ENCODE measurements around the gene MRPS2.
A peak's percentile ranks its signal among the peaks of the same experiment; 100 is the strongest.
"Not testable (repeated sequence)": the region's sequence is repeated elsewhere in the genome, so short reads cannot be mapped to it uniquely, and the experiment has no call there.

MRPS2 gene

DNA sequence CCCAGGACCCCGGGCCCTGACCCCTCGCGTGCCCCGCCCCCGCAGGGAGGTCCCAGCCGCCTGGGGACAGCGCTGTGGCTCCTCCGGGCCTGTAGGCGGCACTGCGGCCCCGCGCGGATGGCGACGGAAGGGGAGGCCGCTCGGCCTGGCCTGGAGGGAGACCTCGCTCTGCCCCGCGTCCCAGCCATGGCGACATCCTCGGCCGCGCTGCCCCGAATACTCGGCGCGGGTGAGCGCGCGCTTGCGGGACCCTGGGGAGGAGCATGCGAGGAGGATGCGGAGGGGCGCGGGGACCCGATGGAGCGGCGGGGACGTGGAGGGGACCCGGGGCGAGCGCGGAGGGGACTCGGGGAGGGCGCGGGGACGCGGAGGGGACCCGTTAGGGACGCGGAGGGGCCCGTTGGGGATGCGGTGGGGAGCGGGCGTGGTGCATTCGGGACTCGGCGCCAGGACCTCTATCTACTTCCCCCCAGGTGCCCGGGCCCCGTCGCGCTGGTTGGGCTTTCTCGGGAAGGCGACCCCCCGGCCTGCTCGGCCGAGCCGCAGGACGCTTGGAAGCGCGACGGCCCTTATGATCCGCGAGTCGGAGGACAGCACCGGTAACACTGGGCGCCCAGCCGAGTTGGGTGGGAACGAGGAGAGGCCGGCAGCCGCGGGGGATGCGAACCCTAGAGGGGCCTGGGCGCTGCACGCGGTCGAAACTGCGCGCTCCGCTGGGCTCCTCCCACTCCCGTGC is at the start of gene MRPS2:
TSS of gene MRPS2 (plus strand) at position 158 of the 736 bp plus-strand sequence. CDS start at position 187, 29 bp downstream.
- peak; percentile 76 for DNase-seq (ENCODE audit: low read depth)

DNA sequence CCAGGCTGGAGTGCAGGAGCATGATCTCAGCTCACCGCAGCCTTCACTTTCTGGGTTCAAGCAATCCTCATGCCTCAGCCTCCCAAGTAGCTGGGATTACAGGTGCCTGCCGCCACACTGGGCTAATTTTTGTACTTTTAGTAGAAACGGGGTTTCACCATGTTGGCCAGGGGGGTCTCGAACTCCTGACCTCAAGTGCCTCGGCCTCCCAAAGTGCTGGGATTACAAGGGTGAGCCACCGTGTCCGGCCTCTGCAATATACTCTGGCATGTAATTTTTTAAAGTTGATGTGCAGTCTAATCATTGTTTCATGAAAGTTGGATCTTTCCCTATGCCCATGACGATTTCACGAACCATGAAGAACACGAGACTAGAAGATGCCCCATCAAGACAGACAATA is 49.5 kb upstream of the MRPS2 start:
- no peak for DNase-seq (ENCODE audit: low read depth)

DNA sequence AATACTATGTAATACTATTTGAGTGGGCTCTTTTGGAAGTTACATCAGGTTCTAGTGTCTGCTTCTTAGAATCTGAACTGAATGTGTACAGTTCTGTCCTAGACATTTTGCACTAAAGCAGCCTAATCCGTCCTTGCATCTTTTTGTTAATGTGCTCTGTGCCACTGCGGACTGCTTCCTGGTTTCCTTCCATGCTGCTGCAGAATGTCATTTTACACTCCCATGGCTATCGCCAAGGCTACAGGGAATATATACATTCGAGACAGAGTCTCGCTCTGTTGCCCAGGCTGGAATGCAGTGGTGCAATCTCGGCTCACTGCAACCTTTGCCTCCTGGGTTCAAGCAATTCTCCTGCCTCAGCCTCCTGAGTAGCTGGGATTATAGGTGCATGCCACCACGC is 48.6 kb upstream of the MRPS2 start:
- DNase-seq (ENCODE audit: low read depth), result not testable (repeated sequence)

DNA sequence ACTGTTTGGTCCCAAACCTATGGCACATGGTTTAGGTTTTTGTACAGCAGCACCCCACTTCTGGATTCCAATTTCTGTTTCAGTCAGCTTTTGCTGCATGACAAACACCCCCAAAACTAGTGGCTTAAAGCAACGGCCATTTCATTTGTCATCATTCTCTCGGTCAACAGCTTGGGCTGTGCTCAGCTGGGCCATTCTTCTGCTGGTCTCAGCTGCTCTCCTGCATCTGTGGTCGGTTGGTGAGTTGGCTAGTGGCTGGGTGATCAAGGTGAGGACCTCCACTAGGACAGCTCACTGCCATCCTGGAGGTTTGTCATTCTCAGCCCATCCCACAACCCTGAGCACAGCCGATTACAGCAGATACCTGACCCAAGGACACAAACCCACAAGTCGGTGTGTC is 45.7 kb upstream of the MRPS2 start:
- DNase-seq (ENCODE audit: low read depth), result no peak

DNA sequence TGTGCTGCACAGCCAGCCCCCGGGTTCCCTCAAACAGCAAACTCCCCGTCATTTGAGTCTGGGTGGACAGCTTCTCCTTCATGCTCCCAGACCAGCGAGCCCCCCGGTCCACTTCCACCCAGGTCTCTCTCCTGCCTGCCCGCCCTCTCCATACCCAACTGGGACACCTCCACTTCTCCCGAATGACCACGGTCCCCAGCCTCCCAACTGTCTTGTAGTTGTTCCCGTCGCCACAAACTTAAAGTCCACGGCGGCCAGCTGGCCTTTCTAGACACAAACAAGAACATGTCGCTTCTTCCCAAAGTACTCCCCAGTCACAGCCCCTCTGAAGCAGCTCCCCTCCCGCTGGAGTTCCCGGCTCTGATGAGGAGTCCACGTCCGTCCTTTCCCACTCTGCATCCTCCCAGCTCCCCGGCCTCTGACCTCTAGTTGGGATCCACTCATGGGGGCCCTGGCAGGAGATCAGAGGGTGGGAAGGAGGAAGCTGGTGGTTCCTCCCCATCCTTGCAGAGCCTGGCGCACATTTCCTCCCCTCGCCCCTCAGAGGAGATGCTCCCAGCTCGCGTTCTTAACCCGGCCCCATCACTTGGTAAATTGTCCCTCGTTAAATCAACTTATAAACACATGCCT is 45.0 kb upstream of the MRPS2 start:
- DNase-seq (ENCODE audit: low read depth), result no peak

DNA sequence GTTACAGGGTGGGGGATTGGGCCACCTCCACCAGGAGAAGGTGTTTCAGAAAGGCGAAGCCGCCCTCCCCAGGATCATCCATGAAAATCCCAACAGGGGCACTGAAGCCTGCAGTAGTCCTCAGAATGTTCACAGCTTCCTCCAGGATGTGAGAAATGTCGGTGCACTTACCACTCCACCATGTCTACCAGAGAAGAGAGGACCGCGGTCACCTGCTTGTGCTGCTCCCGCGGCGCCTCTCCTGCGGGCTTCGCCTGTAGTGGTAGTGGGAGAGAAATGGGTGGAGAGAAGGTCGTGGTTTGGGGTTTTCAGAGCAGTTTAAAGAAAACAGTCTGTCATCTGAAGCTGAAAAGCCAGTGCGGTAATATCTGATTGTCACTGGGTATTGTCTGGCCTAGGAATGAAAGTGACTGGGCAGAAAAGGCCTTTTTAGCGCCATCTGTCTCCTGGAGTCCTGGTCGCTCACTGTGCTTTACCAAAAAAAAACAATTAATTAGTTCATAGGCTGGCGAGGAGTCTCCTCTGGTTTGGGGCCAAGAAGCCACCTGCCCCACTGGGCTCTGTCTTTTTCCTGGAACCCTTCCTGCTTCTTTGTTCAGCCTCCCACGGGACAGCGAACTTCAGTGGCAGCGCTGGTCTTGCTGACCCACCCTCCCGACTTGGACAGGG is 43.9 kb upstream of the MRPS2 start:
- no peak for DNase-seq (ENCODE audit: low read depth)

DNA sequence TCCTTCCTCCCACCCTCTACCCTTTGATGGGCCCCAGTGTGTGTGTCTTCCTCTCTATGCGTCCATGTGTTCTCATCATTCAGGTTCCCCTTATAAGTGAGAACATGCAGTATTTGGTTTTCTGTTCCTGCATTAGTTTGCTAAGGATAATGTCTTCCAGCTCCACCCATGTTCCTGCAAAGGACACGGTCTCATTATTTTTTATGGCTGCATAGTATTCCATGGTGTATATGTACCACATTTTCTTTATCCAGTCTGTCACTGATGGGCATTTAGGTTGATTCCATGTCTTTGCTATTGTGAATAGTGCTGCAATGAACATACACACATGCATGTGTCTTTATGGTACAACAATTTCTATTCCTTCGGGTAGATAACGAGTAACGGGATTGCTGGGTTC is 42.0 kb upstream of the MRPS2 start:
- DNase-seq (ENCODE audit: low read depth), result not testable (repeated sequence)

DNA sequence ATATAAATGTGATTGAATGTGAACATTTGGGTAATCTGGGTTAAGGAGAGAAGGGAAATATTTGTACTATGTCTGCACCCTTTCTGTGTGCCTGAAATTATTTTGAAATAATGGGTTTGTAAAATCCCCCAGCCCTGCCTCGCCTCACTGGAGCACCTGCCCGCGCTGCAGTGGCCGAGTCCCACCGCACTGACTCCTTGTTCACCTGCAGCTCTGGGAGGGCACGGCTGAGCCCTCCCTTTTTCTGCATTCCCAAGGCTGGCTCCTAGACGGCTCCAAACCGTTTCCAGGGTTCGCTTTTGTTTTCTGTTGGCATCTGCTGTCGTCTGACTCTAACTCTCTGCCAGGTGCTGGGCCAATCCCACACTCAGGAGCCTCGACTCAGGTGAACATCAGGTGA is 38.5 kb upstream of the MRPS2 start:
- no peak for DNase-seq (ENCODE audit: low read depth)

DNA sequence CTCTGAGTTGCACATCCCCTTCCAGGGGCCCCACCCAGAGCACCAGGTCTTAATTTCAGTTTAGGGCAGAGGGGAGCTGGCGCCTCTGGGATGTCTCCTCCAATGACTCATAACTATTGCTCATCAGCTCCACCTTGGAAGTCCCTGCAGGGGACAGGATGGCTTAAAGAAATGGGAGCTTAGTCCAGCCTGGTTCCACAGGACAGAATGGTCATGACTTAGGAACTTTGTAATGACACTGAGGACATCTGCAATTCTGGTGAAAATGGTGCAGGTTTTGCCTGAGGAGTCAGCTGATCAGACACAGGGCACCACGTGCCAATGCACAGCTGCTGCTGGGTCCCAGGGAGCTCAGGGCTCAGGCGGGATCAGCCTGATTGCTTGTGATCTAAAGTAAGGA is 37.3 kb upstream of the MRPS2 start:
- DNase-seq (ENCODE audit: low read depth), result no peak

DNA sequence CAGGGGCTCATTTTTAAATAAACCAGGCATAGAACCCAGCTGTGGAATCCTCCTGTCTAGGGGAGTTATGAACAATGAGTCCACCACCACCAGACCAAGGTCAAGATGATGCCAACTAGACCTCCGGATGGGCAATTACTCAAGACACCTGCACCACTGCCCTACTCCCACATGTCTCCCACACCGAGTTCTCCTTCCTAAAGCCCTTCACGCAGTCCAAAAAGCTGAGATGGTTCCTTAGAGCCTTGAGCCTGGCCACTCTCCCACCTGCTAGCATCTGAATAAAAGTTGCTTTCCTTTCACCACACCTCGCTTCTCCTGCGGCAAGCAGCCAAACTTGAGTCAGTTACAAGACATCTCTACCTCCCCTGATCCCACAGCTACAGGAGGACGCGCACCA is 36.3 kb upstream of the MRPS2 start:
- DNase-seq (ENCODE audit: low read depth), result no peak

DNA sequence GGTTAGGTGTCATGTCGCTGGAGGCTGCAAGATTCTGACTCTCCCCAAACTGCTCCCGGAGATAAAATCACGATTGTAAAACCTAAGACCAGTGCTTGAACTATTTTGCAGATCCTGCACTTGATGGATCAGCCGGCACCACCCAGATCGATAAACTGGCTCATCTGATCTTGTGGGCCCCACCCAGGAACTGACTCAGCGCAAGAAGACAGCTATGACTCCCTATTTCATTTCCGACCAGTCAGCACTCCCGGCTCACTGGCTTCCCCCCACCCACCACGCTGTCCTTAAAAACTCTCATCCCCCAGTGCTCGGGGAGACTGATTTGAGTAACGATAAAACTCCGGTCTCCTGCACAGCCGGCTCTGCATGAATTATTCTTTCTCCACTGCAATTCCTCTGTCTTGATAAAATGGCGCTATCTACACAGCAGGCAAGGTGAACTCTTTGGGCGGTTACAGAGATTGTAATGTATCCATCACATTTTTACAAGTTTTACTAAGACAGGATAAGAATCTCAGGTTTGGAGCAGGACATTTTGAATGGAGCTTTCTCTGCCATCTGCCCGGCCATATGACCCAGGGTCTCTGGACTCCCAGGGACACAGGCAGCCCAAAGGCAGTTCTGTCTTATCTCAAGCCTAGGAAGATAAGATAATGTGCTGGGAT is 31.5 kb upstream of the MRPS2 start:
- DNase-seq (ENCODE audit: low read depth), result no peak

DNA sequence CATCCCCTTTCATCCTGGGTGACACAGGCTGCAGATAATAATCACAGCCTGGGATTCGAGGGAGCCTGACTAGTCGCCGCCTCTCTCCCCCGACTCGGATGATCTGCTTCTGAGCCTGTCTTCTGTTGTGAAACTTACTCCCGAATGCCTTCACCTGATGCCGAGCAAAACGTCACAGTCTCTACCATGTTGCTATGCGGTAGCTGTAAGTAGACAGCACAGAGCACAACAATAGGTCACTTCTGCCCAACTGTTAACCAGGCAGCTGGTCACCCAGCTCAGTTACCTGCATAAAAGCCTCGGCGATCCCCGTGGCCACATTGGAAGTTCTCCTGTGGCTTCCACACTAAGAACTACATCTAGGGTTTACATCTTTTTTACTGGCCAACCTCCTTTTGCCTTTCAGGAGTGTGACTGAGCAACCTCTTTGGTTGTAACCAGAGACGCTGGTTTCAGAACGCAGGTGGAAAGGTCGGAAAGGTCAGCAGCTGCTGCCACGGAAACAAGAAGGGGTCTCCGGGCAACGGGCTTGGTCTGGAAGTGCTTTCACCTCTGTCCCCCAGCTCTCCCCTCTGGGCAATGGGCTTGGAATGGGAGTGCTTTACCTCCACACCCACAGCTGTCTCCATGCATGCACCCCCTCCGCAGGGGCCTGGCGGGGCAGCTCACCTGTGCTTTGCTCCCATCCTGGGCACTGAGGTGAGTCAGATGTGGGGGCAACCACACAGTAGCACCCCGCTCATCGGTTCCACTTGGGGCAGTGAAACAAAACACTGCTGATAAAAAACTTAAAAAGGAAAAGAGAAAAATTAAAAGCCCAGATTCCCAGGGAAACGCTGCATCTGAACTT is 28.5 kb upstream of the MRPS2 start:
- no peak for DNase-seq (ENCODE audit: low read depth)

DNA sequence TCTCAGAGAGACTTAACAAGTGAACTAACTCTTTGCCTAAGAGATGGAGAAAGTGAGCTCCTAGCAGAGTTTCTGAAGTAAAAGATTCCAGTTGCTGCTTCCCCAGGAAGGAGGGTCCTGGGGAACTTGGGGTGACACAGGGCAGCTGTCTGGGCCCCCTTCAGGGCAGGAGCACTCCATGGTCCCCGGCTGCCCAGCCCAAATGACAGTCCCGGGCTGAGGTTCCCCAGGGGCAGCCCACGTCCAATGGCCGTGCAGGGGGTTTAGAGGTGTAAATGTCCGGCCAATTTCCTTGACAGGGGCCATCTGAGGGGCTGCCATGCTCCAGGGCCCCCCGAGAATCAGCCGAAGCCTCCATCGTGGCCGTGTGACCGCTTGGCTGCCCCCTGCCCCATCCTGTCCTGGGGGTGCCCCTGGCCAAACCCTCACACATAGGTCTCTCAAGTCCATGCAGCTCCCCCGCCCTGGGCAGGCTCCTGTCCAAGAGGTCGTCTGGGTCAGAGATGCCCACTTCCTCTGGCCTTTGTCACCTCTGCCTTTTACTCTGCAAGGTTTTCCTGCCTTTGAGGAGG is 26.4 kb upstream of the MRPS2 start:
- DNase-seq (ENCODE audit: low read depth), result no peak

DNA sequence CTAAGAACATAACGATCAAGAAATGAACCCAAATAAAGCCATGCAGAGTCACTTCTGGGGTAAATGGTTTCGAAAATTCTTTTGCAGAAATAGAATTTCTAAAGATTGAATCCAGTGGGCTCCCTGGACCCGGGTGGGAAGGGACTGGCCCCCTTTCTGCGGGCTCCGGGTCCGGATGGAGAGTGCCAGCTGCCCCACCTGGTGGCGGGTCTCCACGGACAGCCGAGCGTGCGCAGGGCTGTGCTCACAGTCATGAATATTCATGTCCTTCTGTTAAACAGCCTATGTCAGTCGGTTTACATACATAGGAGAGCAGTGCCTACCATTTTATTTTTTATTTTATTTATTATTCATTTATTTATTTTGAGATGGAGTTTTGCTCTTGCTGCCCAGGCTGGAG is 25.6 kb upstream of the MRPS2 start:
- DNase-seq (ENCODE audit: low read depth), result no peak

DNA sequence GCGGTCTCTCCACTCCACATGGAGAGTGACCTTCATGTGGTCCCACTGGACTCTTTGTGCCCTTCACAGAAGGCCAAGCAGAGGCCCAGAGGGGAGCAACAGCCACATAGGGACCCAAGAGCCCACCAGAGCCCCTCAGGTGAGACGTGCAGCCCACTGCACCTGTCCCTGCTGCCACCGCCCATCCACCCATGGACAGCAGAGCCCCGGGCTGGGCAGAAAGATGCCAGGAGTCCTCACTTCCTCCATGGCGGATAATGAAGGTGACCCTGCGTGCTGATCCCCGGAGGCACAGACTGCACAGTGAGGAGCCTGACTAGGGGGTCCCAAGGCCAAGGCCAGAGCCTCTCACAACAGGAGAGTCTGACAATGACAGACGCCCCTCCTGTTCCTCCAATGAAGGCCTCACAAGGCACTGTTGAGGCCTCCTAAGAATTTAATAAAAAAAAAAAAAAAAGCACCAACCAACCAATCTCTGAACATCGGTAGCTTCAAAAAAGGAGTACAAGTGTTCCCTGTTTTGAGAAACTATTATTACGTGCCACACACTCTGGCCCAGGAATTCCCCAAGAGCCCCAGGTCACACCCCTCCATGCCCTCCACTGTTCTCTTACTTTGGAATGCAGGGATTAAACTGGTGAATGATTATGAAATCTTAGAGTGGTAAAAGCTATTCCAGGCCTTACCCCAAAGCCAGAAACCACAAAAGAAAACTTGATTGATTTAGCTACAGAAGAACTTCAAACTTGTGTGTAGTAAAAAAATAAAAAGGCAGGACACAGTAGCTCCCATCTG is 23.7 kb upstream of the MRPS2 start:
- no peak for DNase-seq (ENCODE audit: low read depth)

DNA sequence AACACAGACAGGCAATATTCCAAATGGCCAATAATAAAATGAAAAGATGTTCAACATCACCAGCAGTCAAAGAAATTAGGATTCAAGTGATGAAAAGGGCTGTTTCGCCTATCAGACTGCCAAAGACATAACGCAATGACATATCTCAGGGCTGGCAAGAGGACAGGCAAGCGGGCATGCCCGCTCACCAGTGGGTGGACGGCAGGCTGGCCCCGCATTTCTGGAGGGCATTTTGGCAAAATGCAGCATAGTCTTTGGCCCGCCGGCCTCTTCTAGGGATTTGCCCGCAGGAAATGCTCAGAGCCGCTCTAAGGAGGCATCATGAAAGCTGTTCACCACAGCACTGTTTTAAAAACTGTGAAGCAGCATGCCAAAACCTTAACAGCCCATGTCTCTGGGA is 22.3 kb upstream of the MRPS2 start:
- DNase-seq (ENCODE audit: low read depth), result no peak

DNA sequence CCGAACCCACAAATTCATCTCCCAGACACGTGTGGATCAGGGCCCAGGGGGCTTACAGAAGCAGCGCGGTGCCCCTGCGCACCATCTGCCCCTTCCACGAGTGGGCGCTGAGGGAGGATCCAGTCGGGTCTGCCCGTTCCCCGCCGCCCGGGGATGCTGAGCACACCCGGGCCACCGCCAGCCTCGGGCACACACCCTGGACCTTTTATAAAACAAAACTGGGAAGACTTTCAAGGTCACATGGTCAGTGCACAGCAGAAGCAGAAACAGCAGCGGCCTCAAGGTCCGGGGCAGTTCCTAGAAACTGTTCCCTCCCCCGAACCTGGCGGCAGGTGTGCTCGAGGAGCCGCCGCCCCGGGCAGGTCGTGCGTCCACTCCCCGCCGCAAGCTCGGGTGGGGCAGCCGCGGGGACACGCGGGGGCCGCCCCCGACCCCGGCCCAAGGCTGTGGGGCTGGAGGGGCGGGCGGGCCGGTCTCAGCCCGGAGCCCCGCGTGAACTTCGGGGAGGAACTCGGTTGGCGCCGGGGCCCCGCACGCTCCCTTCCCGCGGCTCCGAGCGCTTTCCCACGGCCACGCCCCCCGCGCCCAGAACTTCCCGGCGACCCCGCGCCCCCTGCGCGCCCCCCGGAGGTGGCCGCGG is 21.5 kb upstream of the MRPS2 start:
- DNase-seq (ENCODE audit: low read depth), result no peak

DNA sequence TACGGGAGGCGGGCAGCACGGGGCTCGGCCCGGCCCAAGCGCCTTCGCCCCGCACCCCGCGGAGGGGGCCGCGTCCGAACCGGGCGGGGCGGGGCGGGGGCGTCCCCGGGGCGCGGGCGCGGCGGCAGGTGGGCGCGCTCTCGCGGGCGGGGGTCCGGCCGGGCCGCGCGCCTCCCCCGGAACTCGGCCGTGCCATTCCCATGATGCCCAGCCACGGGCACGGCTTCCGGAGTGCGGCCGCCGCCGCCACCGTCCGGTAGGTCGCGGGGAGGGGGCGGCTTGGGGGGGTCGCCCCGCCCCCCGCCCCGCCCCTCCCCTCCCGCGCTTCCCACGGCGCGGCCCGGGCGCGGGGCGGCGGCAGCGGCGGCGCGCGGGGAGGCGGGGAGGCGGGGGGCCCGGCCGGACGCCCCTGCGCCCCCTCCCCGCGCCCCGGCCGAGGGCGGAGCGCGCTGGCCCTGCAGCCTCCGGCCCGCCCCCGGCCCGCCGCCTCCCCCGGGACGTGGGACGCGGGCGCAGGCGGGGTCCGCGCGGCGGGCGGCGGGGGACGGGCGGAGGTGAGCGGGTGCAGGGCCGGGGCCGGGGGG is 20.9 kb upstream of the MRPS2 start, which contains the start of gene PPP1R26:
TSS of gene PPP1R26 (plus strand) at position 314 of the 584 bp plus-strand sequence. CDS start 4,729 bp downstream, outside the sequence.
- DNase-seq (ENCODE audit: low read depth), result no peak

DNA sequence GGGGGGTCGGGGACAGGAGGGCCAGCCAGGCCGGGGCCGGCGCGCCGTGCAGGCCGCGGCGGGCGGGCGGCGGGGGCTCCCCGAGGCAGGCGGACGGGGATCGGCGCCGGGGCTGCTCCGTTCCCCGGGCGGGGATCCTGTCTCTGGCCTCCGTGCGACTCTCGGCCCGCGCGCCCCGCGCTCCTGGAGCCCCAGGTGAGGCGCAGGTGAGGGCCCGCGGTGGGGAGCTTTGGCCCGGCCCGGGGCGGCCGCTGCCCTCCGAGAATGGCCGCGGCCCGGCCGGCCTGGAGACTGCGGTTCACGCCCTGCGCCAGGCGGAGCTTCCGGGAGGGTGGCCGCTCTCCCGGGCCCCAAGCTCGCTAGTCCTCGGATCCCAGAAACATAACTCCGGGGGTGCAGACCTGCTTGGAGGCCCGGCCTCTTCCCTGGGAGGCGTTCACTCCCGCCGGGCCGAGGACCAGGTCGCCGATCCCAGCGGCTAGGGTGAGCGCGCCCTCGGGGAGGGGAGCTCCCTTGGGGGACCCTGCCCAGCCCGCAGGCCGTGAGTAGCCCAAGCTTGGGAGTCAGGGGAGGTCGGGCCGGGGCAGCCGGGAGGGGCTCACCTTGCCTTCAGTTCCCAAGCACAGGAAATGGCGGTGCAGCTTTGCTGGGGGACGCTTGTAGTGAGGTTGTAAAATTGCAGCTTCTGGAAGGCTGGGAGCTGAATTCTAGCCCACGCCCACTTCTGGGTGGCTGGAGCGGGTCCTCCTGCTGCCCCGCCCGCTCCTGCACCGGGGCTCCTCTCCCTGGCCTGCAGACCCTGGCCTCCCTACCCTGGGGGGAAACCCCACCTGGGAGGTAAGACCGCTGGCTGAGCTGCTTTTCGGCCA is 20.2 kb upstream of the MRPS2 start:
- no peak for DNase-seq (ENCODE audit: low read depth)

Measured in stimulated activated CD8-positive, alpha-beta memory T cell treated with anti-CD3 and anti-CD28 coated beads, Interleukin-15, amount 100 ng/mL, for 24 hours (primary cell).